Sigmoid colon (tissue), 7 donors: ENCODE data around the gene LRRFIP2. TPM values are rescaled to one million over a fixed set of nuclear protein-coding genes. Genes with fewer than 3 reads are reported as not detected.

Experiments used
- DNase-seq: peaks from one replicate; pipeline ENCODE4 v3.0.0-alpha.2; 2019
- H3K27ac ChIP-seq, 4 donors: fragments of 200-600 bp; sonication (generic); one replicate each; pipeline ENCODE4 v1.5.1; 2016 to 2019; ENCODE audit warnings: mild to moderate bottlenecking in 1 of 4
- H3K27me3 ChIP-seq, 3 donors: fragments of 200-600 bp; sonication (generic); one replicate each; pipeline ENCODE4 v1.5.1; 2019; ENCODE audit warnings: mild to moderate bottlenecking in 1 of 3
- H3K36me3 ChIP-seq, 4 donors: fragments of 200-600 bp; sonication (generic); one replicate each; pipeline ENCODE4 v1.5.1; 2016 to 2019
- H3K4me1 ChIP-seq, 4 donors: fragments of 200-600 bp; sonication (generic); one replicate each; pipeline ENCODE4 v1.5.1; 2017 to 2019
- H3K4me3 ChIP-seq, 4 donors: fragments of 200-600 bp; sonication (generic); one replicate each; pipeline ENCODE4 v1.5.1; 2017 to 2019; ENCODE audit warnings: mild to moderate bottlenecking in 2 of 4, moderate library complexity in 1 of 4
- H3K9me3 ChIP-seq, 4 donors: fragments of 200-600 bp in 3 of 4; sonication (generic) in 3 of 4; one replicate each; pipeline versions ENCODE4 v1.5.1 to v1.6.1; 2013 to 2019
- CTCF ChIP-seq, 4 experiments: fragments of 450-650 bp in 3 of 4; fragments of 200-600 bp in 1 of 4; IDR thresholded peaks; one replicate each; pipeline ENCODE4 v1.5.1; 2016 to 2019; ENCODE audit warnings: antibody characterized with exemption in 4 of 4, mild to moderate bottlenecking in 3 of 4, moderate library complexity in 2 of 4
- EP300 ChIP-seq, 4 donors: sonication (generic); formaldehyde crosslinking; IDR thresholded peaks; one replicate each; pipeline ENCODE4 v1.6.1; 2017; ENCODE audit warnings: antibody characterized with exemption in 4 of 4
- POLR2A ChIP-seq, 2 donors: fragments of 450-650 bp; IDR thresholded peaks; one replicate each; pipeline ENCODE4 v1.6.1; 2016; ENCODE audit warnings: antibody characterized with exemption in 2 of 2, mild to moderate bottlenecking in 2 of 2, moderate library complexity in 2 of 2
- POLR2AphosphoS5 ChIP-seq, 4 donors: sonication (generic); formaldehyde crosslinking; IDR thresholded peaks; one replicate each; pipeline ENCODE4 v1.6.1; 2017; ENCODE audit warnings: antibody characterized with exemption in 4 of 4
- WGBS, 2 donors: extraction: QIAGEN DNeasy Blood & Tissue Kit; methylation state at CpG; one replicate each; pipeline ENCODE4 v1.1.7; 2013; 5-methylcytosine and 5-hydroxymethylcytosine counted together
- intact Hi-C: fragments of 100-400 bp; cut with DNase I; formaldehyde crosslinking; loops from one replicate; pipeline ENCODE4 v1.15.1; 2023
- polyA plus RNA-seq, 3 donors: library from polyadenylated mRNA; stranded (reverse); fragments of 200-250 nt; gene quantifications; one replicate each; pipeline ENCODE4 v1.2.3, GENCODE V29; 2013
- total RNA-seq, 4 donors: library from RNA; depleted of rRNA; stranded (reverse); fragments of >200 nt; gene quantifications; one replicate each; pipeline ENCODE4 v1.1.0, GENCODE V29; 2016
- donor health status: healthy with polysubstance abuse.
- donor health status: Bipolar disorder and iron deficiency.
- donor health status: healthy.

The LRRFIP2 gene
- total and polyA plus RNA-seq, 7 donors: 47.2 to 91.8 (median 60.1) TPM

- no peak overlapping the region for H3K4me3 ChIP-seq
- H3K27me3 ChIP-seq: no peaks in the 10 kb centered on the region
- H3K4me1 ChIP-seq: peaks cover 0 to 35% (median 24%) of the 10 kb centered on the region in 4 donors
- no peaks in the 10 kb centered on the region for H3K36me3 ChIP-seq
- 94 to 98% methylated on average over 2 of the region's 2 CpGs for WGBS, 2 donors
- TF ChIP-seq POLR2A (IDR thresholded peaks at IDR 0.05) (no peak), POLR2AphosphoS5 (IDR thresholded peaks at IDR 0.05) (no peak), EP300 (IDR thresholded peaks at IDR 0.05) (no peak), CTCF (IDR thresholded peaks at IDR 0.05) (no peak)
- intact Hi-C loops: no loop called here
- no peak overlapping the region for H3K27ac ChIP-seq
- no peak for DNase-seq
- no peaks in the 10 kb centered on the region for H3K9me3 ChIP-seq
These were observed 66.5 kb downstream of the LRRFIP2 start for GRCh38 chr3:37107846-37108245.

GRCh38 chr3:37103103-37103808 is 71.1 kb downstream of the LRRFIP2 start:
- H3K9me3 ChIP-seq: no peaks in the 10 kb centered on the region
- DNase-seq: no peak
- TF ChIP-seq POLR2AphosphoS5 (IDR thresholded peaks at IDR 0.05) (no peak), EP300 (IDR thresholded peaks at IDR 0.05) (no peak), CTCF (IDR thresholded peaks at IDR 0.05) (no peak), POLR2A (IDR thresholded peaks at IDR 0.05) (no peak)
- intact Hi-C loops: no loop called here
- no peaks in the 10 kb centered on the region for H3K4me1 ChIP-seq
- no peaks in the 10 kb centered on the region for H3K36me3 ChIP-seq
- H3K4me3 ChIP-seq: no peak overlapping the region
- no peak overlapping the region for H3K27ac ChIP-seq
- H3K27me3 ChIP-seq: no peaks in the 10 kb centered on the region
- 16 to 36% methylated on average over 2 of the region's 2 CpGs for WGBS, 2 donors

GRCh38 chr3:37100411-37100810 is 74.0 kb downstream of the LRRFIP2 start:
- TF ChIP-seq EP300 (IDR thresholded peaks at IDR 0.05): no peak
- intact Hi-C loops: no loop called here
- no peak overlapping the region for H3K4me3 ChIP-seq
- peaks cover 0 to 4% (median 0%) of the 10 kb centered on the region in 4 donors for H3K36me3 ChIP-seq
- no peak for DNase-seq
- H3K4me1 ChIP-seq: peaks cover 0 to 20% (median 3%) of the 10 kb centered on the region in 4 donors
- H3K27ac ChIP-seq: no peak overlapping the region
- H3K27me3 ChIP-seq: no peaks in the 10 kb centered on the region
- 67 to 79% methylated on average over 1 of the region's 1 CpG for WGBS, 2 donors
- H3K9me3 ChIP-seq: no peaks in the 10 kb centered on the region

- peaks cover 0 to 12% (median 0%) of the 10 kb centered on the region in 4 donors for H3K36me3 ChIP-seq
- H3K4me1 ChIP-seq: peaks cover 0 to 20% (median 3%) of the 10 kb centered on the region in 4 donors
- no peak overlapping the region for H3K27ac ChIP-seq
- H3K9me3 ChIP-seq: no peaks in the 10 kb centered on the region
- TF ChIP-seq POLR2A (IDR thresholded peaks at IDR 0.05) (no peak), POLR2AphosphoS5 (IDR thresholded peaks at IDR 0.05) (no peak), EP300 (IDR thresholded peaks at IDR 0.05) (no peak), CTCF (IDR thresholded peaks at IDR 0.05) (no peak)
- no peak overlapping the region for H3K4me3 ChIP-seq
- no peak for DNase-seq
- intact Hi-C loops: no loop called here
- H3K27me3 ChIP-seq: no peaks in the 10 kb centered on the region
These were observed 74.9 kb downstream of the LRRFIP2 start for GRCh38 chr3:37099469-37099868.

- no peak for DNase-seq
- H3K4me3 ChIP-seq: no peak overlapping the region
- TF ChIP-seq CTCF (IDR thresholded peaks at IDR 0.05): no peak
- TF ChIP-seq POLR2A (IDR thresholded peaks at IDR 0.05): no peak
- TF ChIP-seq EP300 (IDR thresholded peaks at IDR 0.05): no peak
- no peak for TF ChIP-seq POLR2AphosphoS5 (IDR thresholded peaks at IDR 0.05)
- H3K27ac ChIP-seq: no peak overlapping the region
- H3K36me3 ChIP-seq: peaks cover 0 to 14% (median 0%) of the 10 kb centered on the region in 4 donors
- no peaks in the 10 kb centered on the region for H3K9me3 ChIP-seq
- intact Hi-C loops: no loop called here
- peaks cover 0 to 20% (median 3%) of the 10 kb centered on the region in 4 donors for H3K4me1 ChIP-seq
- 96 to 97% methylated on average over 2 of the region's 2 CpGs for WGBS, 2 donors
- H3K27me3 ChIP-seq: no peaks in the 10 kb centered on the region
These were observed 75.5 kb downstream of the LRRFIP2 start for GRCh38 chr3:37098884-37099283.
